ENCODE results near the gene ARFGEF2.
A peak's percentile ranks its signal among the peaks of the same experiment; 100 is the strongest.
"Not testable (repeated sequence)": the region's sequence is repeated elsewhere in the genome, so short reads cannot be mapped to it uniquely, and the experiment has no call there.

The ARFGEF2 gene

GRCh38 chr20:48999890-49000870 is 78.7 kb downstream of the ARFGEF2 start:
- DNase-seq (ENCODE audit: low spot score): no peak

GRCh38 chr20:49001741-49002140 is 80.2 kb downstream of the ARFGEF2 start:
- DNase-seq (ENCODE audit: low spot score): no peak

GRCh38 chr20:49006446-49006980 is 85.0 kb downstream of the ARFGEF2 start:
- DNase-seq (ENCODE audit: low spot score): no peak

GRCh38 chr20:49009899-49010631 is 88.6 kb downstream of the ARFGEF2 start:
- DNase-seq (ENCODE audit: low spot score): no peak

GRCh38 chr20:49024220-49024619 is 102.7 kb downstream of the ARFGEF2 start:
- no peak for DNase-seq (ENCODE audit: low spot score)

- not testable (repeated sequence) for DNase-seq (ENCODE audit: low spot score)
These were observed 106.7 kb downstream of the ARFGEF2 start for GRCh38 chr20:49028177-49028576.

GRCh38 chr20:49028684-49029083 is 107.2 kb downstream of the ARFGEF2 start:
- DNase-seq (ENCODE audit: low spot score): peak; percentile 6

GRCh38 chr20:49029203-49029602 is 107.7 kb downstream of the ARFGEF2 start:
- no peak for DNase-seq (ENCODE audit: low spot score)

- no peak for DNase-seq (ENCODE audit: low spot score)
These were observed 109.6 kb downstream of the ARFGEF2 start for GRCh38 chr20:49030954-49031619.

GRCh38 chr20:49032455-49032854 is 110.9 kb downstream of the ARFGEF2 start:
- DNase-seq (ENCODE audit: low spot score): no peak

- DNase-seq (ENCODE audit: low spot score): no peak
These were observed 112.7 kb downstream of the ARFGEF2 start for GRCh38 chr20:49034070-49034732.

GRCh38 chr20:49037962-49038387 is 116.5 kb downstream of the ARFGEF2 start:
- no peak for DNase-seq (ENCODE audit: low spot score)

GRCh38 chr20:49039854-49040253 is 118.3 kb downstream of the ARFGEF2 start:
- no peak for DNase-seq (ENCODE audit: low spot score)

- no peak for DNase-seq (ENCODE audit: low spot score)
These were observed 121.5 kb downstream of the ARFGEF2 start for GRCh38 chr20:49043000-49043399.

GRCh38 chr20:49045440-49046086 is 124.1 kb downstream of the ARFGEF2 start:
- DNase-seq (ENCODE audit: low spot score): peak; percentile 9

GRCh38 chr20:49046087-49046900 is 124.8 kb downstream of the ARFGEF2 start, which contains the start of gene CSE1L:
Gene CSE1L (plus strand): TSS chr20:49046312. CDS start chr20:49058464, 12,152 bp downstream.
- peak; percentile 95 for DNase-seq (ENCODE audit: low spot score)

GRCh38 chr20:49052334-49052733 is 130.8 kb downstream of the ARFGEF2 start:
- peak; percentile 37 for DNase-seq (ENCODE audit: low spot score)

GRCh38 chr20:49054056-49054643 is 132.6 kb downstream of the ARFGEF2 start:
- DNase-seq (ENCODE audit: low spot score): peak; percentile 5

GRCh38 chr20:49063279-49063678 is 141.8 kb downstream of the ARFGEF2 start:
- no peak for DNase-seq (ENCODE audit: low spot score)

GRCh38 chr20:49074521-49074920 is 153.0 kb downstream of the ARFGEF2 start:
- no peak for DNase-seq (ENCODE audit: low spot score)

Measured in kidney tubule cell (primary cell).